Spleen (tissue), 7 donors: ENCODE data around the gene PCDHB12.
"Not testable (repeated sequence)": the region's sequence is repeated elsewhere in the genome, so short reads cannot be mapped to it uniquely, and the experiment has no call there.

Experiments used
- POLR2A ChIP-seq, 3 donors: fragments of 450-650 bp; IDR thresholded peaks; one replicate each; pipeline ENCODE4 v1.5.1; 2017; ENCODE audit warnings: antibody characterized with exemption in 3 of 3, mild to moderate bottlenecking in 1 of 3
- POLR2AphosphoS5 ChIP-seq, 3 donors: sonication (generic); formaldehyde crosslinking; IDR thresholded peaks; one replicate each; pipeline ENCODE4 v1.5.1; 2017; ENCODE audit warnings: antibody characterized with exemption in 3 of 3
- TF ChIP-seq, protein P1 (sequence below), 11 experiments: fragments of 200-600 bp in 7 of 11; fragments of 450-650 bp in 4 of 11; sonication (generic) in 4 of 11; IDR thresholded peaks in 8 of 11; conservative IDR thresholded peaks in 3 of 11; 1 replicate in 7 of 11; 2 replicates in 4 of 11; pipeline versions ENCODE4 v1.4.0 to v1.8.0; 2016 to 2021; ENCODE audit warnings: antibody characterized with exemption in 11 of 11, inconsistent platforms in 4 of 11, mild to moderate bottlenecking in 1 of 11
- donor health status: DM: no; HTN: no; CAD: no; lungs with moderate emphysema.
- donor health status: DM: no; HTN: no; CAD: no.
- donor health status: DM: no; HTN: no; CAD: no.

- TF ChIP-seq, protein P1, sequence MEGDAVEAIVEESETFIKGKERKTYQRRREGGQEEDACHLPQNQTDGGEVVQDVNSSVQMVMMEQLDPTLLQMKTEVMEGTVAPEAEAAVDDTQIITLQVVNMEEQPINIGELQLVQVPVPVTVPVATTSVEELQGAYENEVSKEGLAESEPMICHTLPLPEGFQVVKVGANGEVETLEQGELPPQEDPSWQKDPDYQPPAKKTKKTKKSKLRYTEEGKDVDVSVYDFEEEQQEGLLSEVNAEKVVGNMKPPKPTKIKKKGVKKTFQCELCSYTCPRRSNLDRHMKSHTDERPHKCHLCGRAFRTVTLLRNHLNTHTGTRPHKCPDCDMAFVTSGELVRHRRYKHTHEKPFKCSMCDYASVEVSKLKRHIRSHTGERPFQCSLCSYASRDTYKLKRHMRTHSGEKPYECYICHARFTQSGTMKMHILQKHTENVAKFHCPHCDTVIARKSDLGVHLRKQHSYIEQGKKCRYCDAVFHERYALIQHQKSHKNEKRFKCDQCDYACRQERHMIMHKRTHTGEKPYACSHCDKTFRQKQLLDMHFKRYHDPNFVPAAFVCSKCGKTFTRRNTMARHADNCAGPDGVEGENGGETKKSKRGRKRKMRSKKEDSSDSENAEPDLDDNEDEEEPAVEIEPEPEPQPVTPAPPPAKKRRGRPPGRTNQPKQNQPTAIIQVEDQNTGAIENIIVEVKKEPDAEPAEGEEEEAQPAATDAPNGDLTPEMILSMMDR (IDR thresholded peaks at IDR 0.05 in 8 of 11, conservative IDR thresholded peaks at IDR 0.05 in 3 of 11), result not testable (repeated sequence)
- not testable (repeated sequence) for TF ChIP-seq POLR2AphosphoS5, POLR2A (IDR thresholded peaks at IDR 0.05)
Observed at GRCh38 chr5:141184117-141184855, 24.2 kb upstream of the PCDHB12 start.
